Measurements from ENCODE around the gene IQGAP3. TPM values are rescaled to one million over a fixed set of nuclear protein-coding genes. Genes with fewer than 3 reads are reported as not detected.

The IQGAP3 gene
- total RNA-seq, 1 donor from 2014 or later = 9.8 TPM

DNA sequence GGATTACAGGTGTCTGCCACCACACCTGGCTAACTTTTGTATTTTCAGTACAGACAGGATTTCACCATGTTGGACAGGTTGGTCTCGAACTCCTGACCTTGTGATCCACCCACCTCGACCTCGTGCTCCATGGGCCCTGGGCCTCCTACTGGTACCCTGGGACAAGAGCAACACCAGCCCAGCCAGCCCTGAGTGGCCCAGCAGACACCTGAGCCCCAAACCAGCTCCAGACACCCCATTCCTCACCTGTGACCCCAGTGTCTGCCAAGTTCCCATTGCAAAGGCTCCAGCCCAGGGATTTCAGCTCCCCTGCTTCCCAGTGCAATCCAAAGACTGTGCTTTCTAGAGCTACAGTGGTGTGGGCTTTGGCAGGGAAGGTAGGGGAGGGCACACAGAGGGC, 86.4 kb downstream of the IQGAP3 start:
- H3K36me3 Mint-ChIP-seq (ENCODE audit: low read depth) = peaks cover 12% of the 10 kb centered on the region
- no peak overlapping the region for H3K4me3 Mint-ChIP-seq (ENCODE audit: unreplicated experiment)
- TF ChIP-seq, protein P1, sequence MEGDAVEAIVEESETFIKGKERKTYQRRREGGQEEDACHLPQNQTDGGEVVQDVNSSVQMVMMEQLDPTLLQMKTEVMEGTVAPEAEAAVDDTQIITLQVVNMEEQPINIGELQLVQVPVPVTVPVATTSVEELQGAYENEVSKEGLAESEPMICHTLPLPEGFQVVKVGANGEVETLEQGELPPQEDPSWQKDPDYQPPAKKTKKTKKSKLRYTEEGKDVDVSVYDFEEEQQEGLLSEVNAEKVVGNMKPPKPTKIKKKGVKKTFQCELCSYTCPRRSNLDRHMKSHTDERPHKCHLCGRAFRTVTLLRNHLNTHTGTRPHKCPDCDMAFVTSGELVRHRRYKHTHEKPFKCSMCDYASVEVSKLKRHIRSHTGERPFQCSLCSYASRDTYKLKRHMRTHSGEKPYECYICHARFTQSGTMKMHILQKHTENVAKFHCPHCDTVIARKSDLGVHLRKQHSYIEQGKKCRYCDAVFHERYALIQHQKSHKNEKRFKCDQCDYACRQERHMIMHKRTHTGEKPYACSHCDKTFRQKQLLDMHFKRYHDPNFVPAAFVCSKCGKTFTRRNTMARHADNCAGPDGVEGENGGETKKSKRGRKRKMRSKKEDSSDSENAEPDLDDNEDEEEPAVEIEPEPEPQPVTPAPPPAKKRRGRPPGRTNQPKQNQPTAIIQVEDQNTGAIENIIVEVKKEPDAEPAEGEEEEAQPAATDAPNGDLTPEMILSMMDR (IDR thresholded peaks at IDR 0.05) = no peak
- H3K27me3 Mint-ChIP-seq (ENCODE audit: low read depth) = no peaks in the 10 kb centered on the region
- H3K9me3 Mint-ChIP-seq (ENCODE audit: low read depth) = no peaks in the 10 kb centered on the region
- H3K27ac Mint-ChIP-seq (ENCODE audit: unreplicated experiment) = no peak overlapping the region
- H3K4me1 Mint-ChIP-seq (ENCODE audit: low read depth) = peaks cover 61% of the 10 kb centered on the region
- no peak for DNase-seq (ENCODE audit: low spot score)

DNA sequence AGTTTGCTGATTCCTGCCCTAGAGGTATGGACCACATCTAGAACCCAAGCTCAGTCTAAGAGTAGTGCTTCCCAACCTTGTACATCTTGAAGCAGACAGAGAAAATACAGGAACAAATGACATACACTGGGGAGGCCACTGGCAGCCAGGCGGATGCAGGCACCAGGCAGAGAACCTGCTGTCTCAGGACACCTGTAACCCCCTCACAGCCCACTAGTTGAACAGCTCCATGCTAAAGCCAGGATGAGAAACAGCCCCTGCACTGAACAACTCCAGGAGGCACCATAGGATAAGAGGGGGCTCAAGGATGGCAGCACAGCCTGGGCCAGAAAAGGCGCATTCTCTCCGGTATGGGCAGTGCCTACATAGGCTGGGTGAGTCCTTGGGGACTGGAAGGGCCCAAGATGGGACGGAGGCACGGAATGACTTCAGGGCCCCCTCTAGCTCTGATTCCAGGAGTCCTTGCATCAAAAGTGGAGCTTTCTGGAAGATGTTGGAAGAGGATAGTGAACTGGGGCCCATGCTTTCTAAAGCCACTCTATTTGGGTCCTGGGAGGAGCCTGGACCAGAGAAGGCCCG, 87.8 kb downstream of the IQGAP3 start:
- Mint-ChIP-seq H3K27me3 (ENCODE audit: low read depth) (no peaks in the 10 kb centered on the region), H3K4me3 (ENCODE audit: unreplicated experiment) (no peak overlapping the region), H3K9me3 (ENCODE audit: low read depth) (no peaks in the 10 kb centered on the region), H3K27ac (ENCODE audit: unreplicated experiment) (no peak overlapping the region), H3K36me3 (ENCODE audit: low read depth) (peaks cover 24% of the 10 kb centered on the region), H3K4me1 (ENCODE audit: low read depth) (peaks cover 52% of the 10 kb centered on the region)
- TF ChIP-seq, protein P1 (IDR thresholded peaks at IDR 0.05) = no peak
- DNase-seq (ENCODE audit: low spot score) = no peak

DNA sequence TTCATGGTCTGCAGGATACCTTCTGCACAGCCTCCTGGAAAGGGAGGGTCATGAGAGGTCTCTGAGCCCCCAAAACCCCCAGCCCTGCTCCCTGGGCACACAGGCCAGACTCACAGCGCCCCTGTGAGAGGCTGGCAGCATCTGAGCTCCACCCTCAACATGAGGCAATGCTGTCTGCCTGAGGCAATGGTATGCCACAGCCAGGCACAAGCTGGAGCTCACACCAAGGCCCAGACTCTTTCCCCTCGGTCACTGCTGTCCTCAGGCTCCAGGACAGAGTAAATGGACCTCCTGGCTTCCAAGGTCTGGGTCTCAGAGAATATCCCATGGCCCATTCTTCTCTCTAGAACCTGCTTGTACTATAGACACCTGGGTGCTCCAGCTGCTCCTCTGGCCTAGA, 89.0 kb downstream of the IQGAP3 start:
- Mint-ChIP-seq H3K4me3 (ENCODE audit: unreplicated experiment) (no peak overlapping the region), H3K9me3 (ENCODE audit: low read depth) (no peaks in the 10 kb centered on the region), H3K4me1 (ENCODE audit: low read depth) (peaks cover 40% of the 10 kb centered on the region), H3K27me3 (ENCODE audit: low read depth) (no peaks in the 10 kb centered on the region), H3K36me3 (ENCODE audit: low read depth) (peaks cover 32% of the 10 kb centered on the region), H3K27ac (ENCODE audit: unreplicated experiment) (no peak overlapping the region)
- no peak for DNase-seq (ENCODE audit: low spot score)
- TF ChIP-seq, protein P1 (IDR thresholded peaks at IDR 0.05) = no peak

DNA sequence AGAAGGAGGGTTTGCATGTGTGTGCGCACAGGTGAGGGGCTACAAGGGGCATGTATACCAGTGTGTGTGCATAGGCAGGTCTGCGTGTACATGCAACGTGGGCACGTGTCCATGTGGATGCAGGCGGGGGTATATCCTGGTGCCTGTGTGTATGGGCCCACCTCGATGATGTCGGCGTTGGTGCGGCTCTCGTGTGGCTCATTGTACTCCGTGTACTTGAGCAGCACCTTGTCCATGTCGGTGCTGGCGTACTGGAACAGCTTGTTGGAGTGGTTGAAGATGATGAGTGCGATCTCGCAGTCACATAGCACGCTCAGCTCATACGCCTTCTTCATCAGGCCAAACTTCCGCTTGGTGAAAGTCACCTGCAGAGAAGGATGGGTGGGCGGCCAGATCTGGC, 90.1 kb downstream of the IQGAP3 start:
- H3K4me3 Mint-ChIP-seq (ENCODE audit: unreplicated experiment) = no peak overlapping the region
- peaks cover 38% of the 10 kb centered on the region for H3K4me1 Mint-ChIP-seq (ENCODE audit: low read depth)
- no peak for DNase-seq (ENCODE audit: low spot score)
- TF ChIP-seq, protein P1 (IDR thresholded peaks at IDR 0.05) = no peak
- no peaks in the 10 kb centered on the region for H3K27me3 Mint-ChIP-seq (ENCODE audit: low read depth)
- H3K27ac Mint-ChIP-seq (ENCODE audit: unreplicated experiment) = no peak overlapping the region
- no peaks in the 10 kb centered on the region for H3K9me3 Mint-ChIP-seq (ENCODE audit: low read depth)
- peaks cover 39% of the 10 kb centered on the region for H3K36me3 Mint-ChIP-seq (ENCODE audit: low read depth)

DNA sequence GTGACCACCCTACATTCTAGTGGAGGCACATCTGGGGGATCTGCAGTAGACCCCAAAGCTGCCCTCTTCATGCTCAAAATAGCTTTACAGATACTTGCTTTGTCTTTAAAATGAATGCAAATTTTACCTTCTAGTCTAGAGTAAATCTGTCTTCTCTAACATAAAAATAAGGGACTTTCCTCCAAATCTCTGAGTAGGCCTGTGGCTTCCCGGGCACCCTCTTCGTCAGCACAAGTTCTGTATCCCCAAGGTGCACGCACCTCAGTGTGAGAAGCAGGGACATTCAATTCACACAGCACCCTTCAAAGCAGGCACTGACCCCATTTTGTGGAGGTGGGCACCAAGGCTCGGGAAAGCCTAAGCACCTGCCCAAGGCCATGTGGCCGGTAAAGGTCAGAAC, 90.8 kb downstream of the IQGAP3 start:
- H3K27ac Mint-ChIP-seq (ENCODE audit: unreplicated experiment) = no peak overlapping the region
- H3K9me3 Mint-ChIP-seq (ENCODE audit: low read depth) = no peaks in the 10 kb centered on the region

More for the DNA sequence above, 90.8 kb downstream of the IQGAP3 start:
- Mint-ChIP-seq H3K36me3 (ENCODE audit: low read depth) (peaks cover 45% of the 10 kb centered on the region), H3K4me1 (ENCODE audit: low read depth) (peaks cover 32% of the 10 kb centered on the region), H3K4me3 (ENCODE audit: unreplicated experiment) (no peak overlapping the region), H3K27me3 (ENCODE audit: low read depth) (no peaks in the 10 kb centered on the region)
- TF ChIP-seq, protein P1 (IDR thresholded peaks at IDR 0.05) = no peak
- no peak for DNase-seq (ENCODE audit: low spot score)
